Measurements from ENCODE around the gene PHACTR1. TPM values are rescaled to one million over a fixed set of nuclear protein-coding genes. Genes with fewer than 3 reads are reported as not detected.

The PHACTR1 gene
- total RNA-seq, 1 experiment from 2014 or later = 2.6 TPM

GRCh38 chr6:12679341-12679740 is 37.2 kb upstream of the PHACTR1 start:
- BruUV-seq (replicated peaks) = no TSS peak
- no peak overlapping the region for H3K27ac ChIP-seq (ENCODE audit: low read depth, low read length, poor library complexity, severe bottlenecking)
- H3K36me3 ChIP-seq (ENCODE audit: insufficient read depth, low read length, poor library complexity, severe bottlenecking) = no peaks in the 10 kb centered on the region
- no peaks in the 10 kb centered on the region for H3K27me3 ChIP-seq (replicated peaks; ENCODE audit: insufficient read depth, low read depth, low read length, poor library complexity)
- H3K4me3 ChIP-seq (ENCODE audit: low read depth, low read length, poor library complexity, severe bottlenecking) = no peak overlapping the region
- ChIA-PET POLR2A (ENCODE audit: low non-redundant PET) (no interaction called here), CTCF (no interaction called here)
- H3K9me3 ChIP-seq (ENCODE audit: low read depth, low read length, poor library complexity, severe bottlenecking) = no peaks in the 10 kb centered on the region
- intact Hi-C loops (cut with micrococcal nuclease; ENCODE audit: unreplicated experiment) = no loop called here
- no peaks in the 10 kb centered on the region for H3K4me1 ChIP-seq (ENCODE audit: insufficient read depth, low read length, poor library complexity, severe bottlenecking)
- TF ChIP-seq CTCF (conservative IDR thresholded peaks at IDR 0.05; ENCODE audit: low read depth, low read length) = no peak
- no peak for TF ChIP-seq EZH2 (IDR thresholded peaks at IDR 0.05; ENCODE audit: borderline replicate concordance, low read depth, low read length, poor library complexity, severe bottlenecking)
- no peak for DNase-seq (ENCODE audit: low spot score)

GRCh38 chr6:12693122-12693521 is 23.4 kb upstream of the PHACTR1 start:
- Histone ChIP-seq H3K4me1 (ENCODE audit: insufficient read depth, low read length, poor library complexity, severe bottlenecking) (no peaks in the 10 kb centered on the region), H3K27ac (ENCODE audit: low read depth, low read length, poor library complexity, severe bottlenecking) (no peak overlapping the region), H3K27me3 (replicated peaks; ENCODE audit: insufficient read depth, low read depth, low read length, poor library complexity) (peaks cover 66% of the 10 kb centered on the region), H3K36me3 (ENCODE audit: insufficient read depth, low read length, poor library complexity, severe bottlenecking) (no peaks in the 10 kb centered on the region), H3K9me3 (ENCODE audit: low read depth, low read length, poor library complexity, severe bottlenecking) (no peaks in the 10 kb centered on the region), H3K4me3 (ENCODE audit: low read depth, low read length, poor library complexity, severe bottlenecking) (no peak overlapping the region)
- BruUV-seq (replicated peaks) = no TSS peak
- no peak for DNase-seq (ENCODE audit: low spot score)
- intact Hi-C loops (cut with micrococcal nuclease; ENCODE audit: unreplicated experiment) = no loop called here
- ChIA-PET POLR2A (ENCODE audit: low non-redundant PET) (interaction anchor here (0.7 kb wide), 1 partner anchor 285 kb away, joined by 7 read pairs; no protein-coding TSS in a partner anchor), CTCF (no interaction called here)
- TF ChIP-seq EZH2 (IDR thresholded peaks at IDR 0.05; ENCODE audit: borderline replicate concordance, low read depth, low read length, poor library complexity, severe bottlenecking) (no peak), CTCF (conservative IDR thresholded peaks at IDR 0.05; ENCODE audit: low read depth, low read length) (no peak)

GRCh38 chr6:12698298-12698697 is 18.3 kb upstream of the PHACTR1 start:
- no peak overlapping the region for H3K27ac ChIP-seq (ENCODE audit: low read depth, low read length, poor library complexity, severe bottlenecking)
- POLR2A ChIA-PET (ENCODE audit: low non-redundant PET) = no interaction called here
- DNase-seq (ENCODE audit: low spot score) = no peak
- intact Hi-C loops (cut with micrococcal nuclease; ENCODE audit: unreplicated experiment) = no loop called here
- CTCF ChIA-PET = no interaction called here
- TF ChIP-seq CTCF (conservative IDR thresholded peaks at IDR 0.05; ENCODE audit: low read depth, low read length) = no peak
- TF ChIP-seq EZH2 (IDR thresholded peaks at IDR 0.05; ENCODE audit: borderline replicate concordance, low read depth, low read length, poor library complexity, severe bottlenecking) = no peak
- peaks cover 50% of the 10 kb centered on the region for H3K27me3 ChIP-seq (replicated peaks; ENCODE audit: insufficient read depth, low read depth, low read length, poor library complexity)
- H3K9me3 ChIP-seq (ENCODE audit: low read depth, low read length, poor library complexity, severe bottlenecking) = no peaks in the 10 kb centered on the region
- no peaks in the 10 kb centered on the region for H3K4me1 ChIP-seq (ENCODE audit: insufficient read depth, low read length, poor library complexity, severe bottlenecking)
- no peaks in the 10 kb centered on the region for H3K36me3 ChIP-seq (ENCODE audit: insufficient read depth, low read length, poor library complexity, severe bottlenecking)
- no TSS peak for BruUV-seq (replicated peaks)
- H3K4me3 ChIP-seq (ENCODE audit: low read depth, low read length, poor library complexity, severe bottlenecking) = no peak overlapping the region
